Activated CD4-positive, alpha-beta T cell treated with anti-CD3 and anti-CD28 coated beads, Interleukin-2, Interleukin-4, amounts not matched to agents 100 ng/mL and 50 ng/mL, durations not matched to agents 16 hours and 8 hours (primary cell): ENCODE data around the gene LRRC8B.
A peak's percentile ranks its signal among the peaks of the same experiment; 100 is the strongest.
"Not testable (repeated sequence)": the region's sequence is repeated elsewhere in the genome, so short reads cannot be mapped to it uniquely, and the experiment has no call there.

Source experiments
- DNase-seq: peaks from one replicate; pipeline ENCODE4 v3.0.0-alpha.2; 2020; ENCODE audit warnings: low spot score

The LRRC8B gene

GRCh38 chr1:89524369-89525168, at the start of gene LRRC8B:
Gene LRRC8B (plus strand): TSS chr1:89524829. CDS start chr1:89582651, 57,822 bp downstream.
- peak; percentile 95 for DNase-seq

- DNase-seq, result no peak
These were observed 49.4 kb upstream of the LRRC8B start for GRCh38 chr1:89475269-89475668.

- no peak for DNase-seq
These were observed 48.6 kb upstream of the LRRC8B start for GRCh38 chr1:89476072-89476471.

- DNase-seq, result peak; percentile 85
These were observed 41.4 kb upstream of the LRRC8B start for GRCh38 chr1:89483010-89483756.

GRCh38 chr1:89483757-89484077, 40.9 kb upstream of the LRRC8B start:
- no peak for DNase-seq

- peak; percentile 12 for DNase-seq
These were observed 40.3 kb upstream of the LRRC8B start for GRCh38 chr1:89484092-89485038.

GRCh38 chr1:89487972-89488371, 36.7 kb upstream of the LRRC8B start:
- peak; percentile 60 for DNase-seq

- DNase-seq, result no peak
These were observed 35.4 kb upstream of the LRRC8B start for GRCh38 chr1:89489047-89489729.

- DNase-seq, result no peak
These were observed 34.2 kb upstream of the LRRC8B start for GRCh38 chr1:89490389-89490788.

- no peak for DNase-seq
These were observed 25.3 kb upstream of the LRRC8B start for GRCh38 chr1:89499320-89499719.

GRCh38 chr1:89502042-89502441, 22.6 kb upstream of the LRRC8B start:
- DNase-seq, result no peak

GRCh38 chr1:89502895-89503294, 21.7 kb upstream of the LRRC8B start:
- DNase-seq, result no peak

GRCh38 chr1:89503690-89504089, 20.9 kb upstream of the LRRC8B start:
- no peak for DNase-seq

GRCh38 chr1:89510061-89510460, 14.6 kb upstream of the LRRC8B start:
- not testable (repeated sequence) for DNase-seq

GRCh38 chr1:89512996-89513720, 11.5 kb upstream of the LRRC8B start:
- no peak for DNase-seq

- DNase-seq, result no peak
These were observed 8.6 kb upstream of the LRRC8B start for GRCh38 chr1:89516055-89516454.

- DNase-seq, result no peak
These were observed 6.4 kb upstream of the LRRC8B start for GRCh38 chr1:89518221-89518631.

- DNase-seq, result peak; percentile 48
These were observed 4.8 kb upstream of the LRRC8B start for GRCh38 chr1:89519779-89520358.

- not testable (repeated sequence) for DNase-seq
These were observed 2.7 kb upstream of the LRRC8B start for GRCh38 chr1:89521977-89522376.

GRCh38 chr1:89523572-89524368, 859 bp upstream of the LRRC8B start:
- peak; percentile 73 for DNase-seq
